Thyroid gland (tissue), 4 donors: Measurements from ENCODE around the gene REG4. TPM values are rescaled to one million over a fixed set of nuclear protein-coding genes. Genes with fewer than 3 reads are reported as not detected.

Source experiments
- DNase-seq, 2 donors: peaks; one replicate each; pipeline ENCODE4 v3.0.0-alpha.2; 2019
- H3K27ac ChIP-seq, 3 donors: fragments of 200-600 bp; sonication (generic); 1 replicate in 2 of 3; 2 replicates in 1 of 3; pipeline ENCODE4 v1.5.1; 2016 to 2019; ENCODE audit warnings: mild to moderate bottlenecking in 1 of 3, moderate library complexity in 1 of 3
- H3K27me3 ChIP-seq: fragments of 200-600 bp; sonication (generic); one replicate; pipeline ENCODE4 v1.5.1; 2019
- H3K36me3 ChIP-seq, 2 donors: fragments of 200-600 bp; sonication (generic); one replicate each; pipeline ENCODE4 v1.5.1; 2016 to 2019
- H3K4me1 ChIP-seq, 2 donors: fragments of 200-600 bp; sonication (generic); one replicate each; pipeline ENCODE4 v1.5.1; 2017 to 2019
- H3K4me3 ChIP-seq, 3 donors: fragments of 200-600 bp; sonication (generic); replicated peaks in 1 of 3; 1 replicate in 2 of 3; 2 replicates in 1 of 3; pipeline ENCODE4 v1.5.1; 2016; ENCODE audit warnings: mild to moderate bottlenecking in 1 of 3
- H3K9me3 ChIP-seq: fragments of 200-600 bp; sonication (generic); one replicate; pipeline ENCODE4 v1.5.1; 2017
- CTCF ChIP-seq, 6 experiments: fragments of 200-600 bp in 3 of 6; fragments of 450-650 bp in 3 of 6; sonication (generic) in 3 of 6; IDR thresholded peaks; one replicate each; pipeline ENCODE4 v1.5.1; 2016 to 2019; ENCODE audit warnings: antibody characterized with exemption in 6 of 6, mild to moderate bottlenecking in 2 of 6, inconsistent platforms in 1 of 6, moderate library complexity in 1 of 6
- POLR2A ChIP-seq, 2 donors: fragments of 450-650 bp; IDR thresholded peaks; one replicate each; pipeline ENCODE4 v1.6.1; 2017; ENCODE audit warnings: antibody characterized with exemption in 2 of 2, mild to moderate bottlenecking in 2 of 2, moderate library complexity in 1 of 2
- WGBS, 2 donors: methylation state at CpG; one replicate each; pipeline ENCODE4 v1.1.5; 2017; 5-methylcytosine and 5-hydroxymethylcytosine counted together
- intact Hi-C: fragments of 100-400 bp; cut with DNase I; formaldehyde crosslinking; loops from one replicate; pipeline ENCODE4 v1.15.1; 2023
- total RNA-seq, 4 donors: library from RNA; depleted of rRNA; stranded (reverse); fragments of >200 nt; gene quantifications; one replicate each; pipeline ENCODE4 v1.2.3, GENCODE V29; 2016

Gene REG4
- total RNA-seq, 4 donors from 2014 or later: not detected

GRCh38 chr1:119808972-119809550 lies 2.2 kb downstream of the REG4 start:
- H3K4me1 ChIP-seq: no peaks in the 10 kb centered on the region
- TF ChIP-seq POLR2A (IDR thresholded peaks at IDR 0.05) (no peak), CTCF (IDR thresholded peaks at IDR 0.05) (peak; percentile 58 to 86 (median 64))
- no peak overlapping the region for H3K27ac ChIP-seq
- WGBS, 2 donors: 3% methylated on average over 6 of the region's 6 CpGs
- no peaks in the 10 kb centered on the region for H3K9me3 ChIP-seq
- no peaks in the 10 kb centered on the region for H3K27me3 ChIP-seq
- peak; percentile 76 to 79 for DNase-seq
- intact Hi-C loops: loop anchor here (10.0 kb wide), 1 partner anchor 64 kb away; no protein-coding TSS in a partner anchor
- no peak overlapping the region for H3K4me3 ChIP-seq
- no peaks in the 10 kb centered on the region for H3K36me3 ChIP-seq

GRCh38 chr1:119808491-119808890 lies 2.8 kb downstream of the REG4 start:
- 50 to 57% methylated on average over 3 of the region's 3 CpGs for WGBS, 2 donors

GRCh38 chr1:119806489-119806888 lies 4.8 kb downstream of the REG4 start:
- H3K4me3 ChIP-seq: no peak overlapping the region
- TF ChIP-seq CTCF (IDR thresholded peaks at IDR 0.05) (no peak), POLR2A (IDR thresholded peaks at IDR 0.05) (no peak)
- DNase-seq: no peak
- H3K27me3 ChIP-seq: no peaks in the 10 kb centered on the region
- H3K36me3 ChIP-seq: no peaks in the 10 kb centered on the region
- WGBS, 2 donors: 75 to 84% methylated on average over 4 of the region's 4 CpGs
- no peak overlapping the region for H3K27ac ChIP-seq
- H3K9me3 ChIP-seq: no peaks in the 10 kb centered on the region
- H3K4me1 ChIP-seq: no peaks in the 10 kb centered on the region
- intact Hi-C loops: loop anchor here (10.0 kb wide), 1 partner anchor 62 kb away; no protein-coding TSS in a partner anchor

More at GRCh38 chr1:119808491-119808890, 2.8 kb downstream of the REG4 start:
- no peaks in the 10 kb centered on the region for H3K36me3 ChIP-seq
- TF ChIP-seq CTCF (IDR thresholded peaks at IDR 0.05) (no peak), POLR2A (IDR thresholded peaks at IDR 0.05) (no peak)
- no peak overlapping the region for H3K27ac ChIP-seq
- intact Hi-C loops: loop anchor here (10.0 kb wide), 1 partner anchor 64 kb away; no protein-coding TSS in a partner anchor
- no peaks in the 10 kb centered on the region for H3K4me1 ChIP-seq
- H3K4me3 ChIP-seq: no peak overlapping the region
- no peaks in the 10 kb centered on the region for H3K27me3 ChIP-seq
- no peak for DNase-seq
- H3K9me3 ChIP-seq: no peaks in the 10 kb centered on the region

- intact Hi-C loops: loop anchor here (10.0 kb wide), 1 partner anchor 61 kb away; no protein-coding TSS in a partner anchor
- Histone ChIP-seq H3K36me3 (no peaks in the 10 kb centered on the region), H3K27ac (no peak overlapping the region), H3K27me3 (no peaks in the 10 kb centered on the region), H3K4me3 (no peak overlapping the region), H3K9me3 (no peaks in the 10 kb centered on the region), H3K4me1 (no peaks in the 10 kb centered on the region)
- WGBS, 2 donors: 93 to 96% methylated on average over 13 of the region's 13 CpGs
- DNase-seq: no peak
- TF ChIP-seq CTCF (IDR thresholded peaks at IDR 0.05) (no peak), POLR2A (IDR thresholded peaks at IDR 0.05) (no peak)
These were observed 5.5 kb downstream of the REG4 start for GRCh38 chr1:119805746-119806145.

- TF ChIP-seq POLR2A (IDR thresholded peaks at IDR 0.05) (no peak), CTCF (IDR thresholded peaks at IDR 0.05) (no peak)
- no peak for DNase-seq
- intact Hi-C loops: loop anchor here (10.0 kb wide), 1 partner anchor 60 kb away; no protein-coding TSS in a partner anchor
- Histone ChIP-seq H3K4me3 (no peak overlapping the region), H3K9me3 (no peaks in the 10 kb centered on the region), H3K36me3 (no peaks in the 10 kb centered on the region), H3K27ac (no peak overlapping the region), H3K4me1 (no peaks in the 10 kb centered on the region), H3K27me3 (no peaks in the 10 kb centered on the region)
- WGBS, 2 donors: 87 to 88% methylated on average over 8 of the region's 8 CpGs
These were observed 6.0 kb downstream of the REG4 start for GRCh38 chr1:119805247-119805646.
